Panc1 (cell line): ENCODE data around the gene MYH13. TPM values are rescaled to one million over a fixed set of nuclear protein-coding genes. Genes with fewer than 3 reads are reported as not detected.

Experiments
- ATAC-seq: fragments of 200-7000 bp; cut with Tn5 transposase; 2 replicates; pipeline ENCODE4 v1.9.1; 2020; ENCODE audit warnings: mild to moderate bottlenecking, moderate library complexity
- BruUV-seq: library from RNA; stranded (reverse); fragments of 400-500 nt; replicated peaks from 2 replicates; lab custom pipeline; 2021; lab: Mats Ljungman, UMichigan
- CTCF ChIA-PET: fragments of 300-600 bp; sonication (Branson Sonifier 250); formaldehyde crosslinking; loops from one replicate; lab custom pipeline; 2022; ENCODE audit warnings: antibody characterized with exemption; lab: Charles Lee
- POLR2A ChIA-PET: fragments of 300-600 bp; sonication (Branson Sonifier 250); formaldehyde crosslinking; loops from one replicate; lab custom pipeline; 2022; ENCODE audit warnings: antibody characterized with exemption; lab: Charles Lee
- DNase-seq: peaks from one replicate; pipeline ENCODE4 v3.0.0-alpha.2; 2010; ENCODE audit warnings: low read depth, low spot score
- H3K27ac ChIP-seq: 2 replicates; pipeline ENCODE4 v1.5.1; 2011; ENCODE audit warnings: mild to moderate bottlenecking, low read length, inconsistent platforms
- H3K27me3 ChIP-seq: fragments of 200-500 bp; sonication (Bioruptor generic); 2 replicates; pipeline ENCODE4 v1.6.0; 2014; ENCODE audit warnings: low read length, inconsistent platforms; ENCODE audit not compliant: control insufficient read depth, insufficient read depth
- H3K36me3 ChIP-seq: fragments of 200-500 bp; sonication (Bioruptor generic); 2 replicates; pipeline ENCODE4 v1.5.1; 2014; ENCODE audit warnings: inconsistent platforms, mild to moderate bottlenecking, low read length, moderate library complexity; ENCODE audit not compliant: control insufficient read depth, insufficient read depth
- H3K4me1 ChIP-seq: 2 replicates; pipeline ENCODE4 v1.5.1; 2011; ENCODE audit warnings: inconsistent platforms, mild to moderate bottlenecking, low read length, moderate library complexity; ENCODE audit not compliant: control insufficient read depth, insufficient read depth
- H3K4me3 ChIP-seq, 2 experiments: 2 replicates each; pipeline ENCODE4 v1.5.1; 2011 to 2012; ENCODE audit warnings: low read depth in 2 of 2, low read length in 2 of 2, mild to moderate bottlenecking in 2 of 2, inconsistent platforms in 1 of 2, moderate library complexity in 1 of 2
- H3K9me3 ChIP-seq: fragments of 200-500 bp; sonication (Bioruptor generic); 2 replicates; pipeline ENCODE4 v1.5.1; 2014; ENCODE audit warnings: low read depth, mild to moderate bottlenecking, inconsistent platforms, low read length, moderate library complexity; ENCODE audit not compliant: control insufficient read depth, insufficient read depth
- POLR2AphosphoS5 ChIP-seq: IDR thresholded peaks from 2 replicates; pipeline ENCODE4 v1.6.1; 2012; ENCODE audit warnings: mild to moderate bottlenecking, low read depth, low read length, moderate library complexity
- REST ChIP-seq, 2 experiments: IDR thresholded peaks; 2 replicates each; pipeline ENCODE4 v1.6.1; 2011 to 2012; ENCODE audit warnings: low read depth in 2 of 2, control low read depth in 1 of 2, low read length in 1 of 2, mild to moderate bottlenecking in 1 of 2, moderate library complexity in 1 of 2; ENCODE audit not compliant: insufficient read depth in 1 of 2
- SIN3A ChIP-seq: IDR thresholded peaks from 2 replicates; pipeline ENCODE4 v1.6.1; 2012; ENCODE audit warnings: low read depth, mild to moderate bottlenecking, low read length, moderate library complexity, borderline replicate concordance; ENCODE audit not compliant: insufficient read depth
- TCF7L2 ChIP-seq: IDR thresholded peaks from 2 replicates; pipeline ENCODE4 v1.6.1; 2011; ENCODE audit warnings: mild to moderate bottlenecking, low read depth, low read length, inconsistent platforms
- in situ Hi-C: cut with HindIII; loops from 2 replicates; pipeline ENCODE4 v1.10.0; 2016; ENCODE audit warnings: low sequenced_read_pairs, low pct_unique_long_range_greater_than_20kb
- intact Hi-C: fragments of 100-400 bp; cut with micrococcal nuclease; formaldehyde crosslinking; loops from one replicate; pipeline ENCODE4 v1.10.0; 2022; ENCODE audit not compliant: unreplicated experiment
- total RNA-seq: library from RNA; stranded (reverse); gene quantifications from one replicate; pipeline ENCODE4 v1.2.1, GENCODE V29; 2021; ENCODE audit not compliant: unreplicated experiment
- TF ChIP-seq, protein P1 (sequence below): fragments of 450-650 bp; IDR thresholded peaks from 2 replicates; pipeline ENCODE4 v1.5.1; 2017; ENCODE audit warnings: mild to moderate bottlenecking

Gene MYH13
- total RNA-seq, 1 experiment from 2014 or later: not detected

GRCh38 chr17:10368561-10368960 lies 4.2 kb downstream of the MYH13 start:
- no peak for ATAC-seq
- no peak for TF ChIP-seq POLR2AphosphoS5
- no peak for TF ChIP-seq TCF7L2
- no peak for TF ChIP-seq SIN3A
- no peak for TF ChIP-seq REST (IDR thresholded peaks at IDR 0.05; ENCODE audit: insufficient read depth in 1 of 2, low read depth in 2 of 2, low read length in 1 of 2)
- TF ChIP-seq, protein P1, sequence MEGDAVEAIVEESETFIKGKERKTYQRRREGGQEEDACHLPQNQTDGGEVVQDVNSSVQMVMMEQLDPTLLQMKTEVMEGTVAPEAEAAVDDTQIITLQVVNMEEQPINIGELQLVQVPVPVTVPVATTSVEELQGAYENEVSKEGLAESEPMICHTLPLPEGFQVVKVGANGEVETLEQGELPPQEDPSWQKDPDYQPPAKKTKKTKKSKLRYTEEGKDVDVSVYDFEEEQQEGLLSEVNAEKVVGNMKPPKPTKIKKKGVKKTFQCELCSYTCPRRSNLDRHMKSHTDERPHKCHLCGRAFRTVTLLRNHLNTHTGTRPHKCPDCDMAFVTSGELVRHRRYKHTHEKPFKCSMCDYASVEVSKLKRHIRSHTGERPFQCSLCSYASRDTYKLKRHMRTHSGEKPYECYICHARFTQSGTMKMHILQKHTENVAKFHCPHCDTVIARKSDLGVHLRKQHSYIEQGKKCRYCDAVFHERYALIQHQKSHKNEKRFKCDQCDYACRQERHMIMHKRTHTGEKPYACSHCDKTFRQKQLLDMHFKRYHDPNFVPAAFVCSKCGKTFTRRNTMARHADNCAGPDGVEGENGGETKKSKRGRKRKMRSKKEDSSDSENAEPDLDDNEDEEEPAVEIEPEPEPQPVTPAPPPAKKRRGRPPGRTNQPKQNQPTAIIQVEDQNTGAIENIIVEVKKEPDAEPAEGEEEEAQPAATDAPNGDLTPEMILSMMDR: no peak
- ChIA-PET POLR2A (no interaction called here), CTCF (no interaction called here)
- no peak overlapping the region for H3K4me3 ChIP-seq
- BruUV-seq: no TSS peak
- no peaks in the 10 kb centered on the region for H3K9me3 ChIP-seq
- no peak overlapping the region for H3K27ac ChIP-seq
- H3K36me3 ChIP-seq: no peaks in the 10 kb centered on the region
- DNase-seq: no peak
- in situ Hi-C loops: no loop called here
- intact Hi-C loops: no loop called here
- no peaks in the 10 kb centered on the region for H3K27me3 ChIP-seq
- H3K4me1 ChIP-seq: no peaks in the 10 kb centered on the region

- Histone ChIP-seq H3K27ac (no peak overlapping the region), H3K9me3 (no peaks in the 10 kb centered on the region), H3K4me3 (no peak overlapping the region), H3K36me3 (no peaks in the 10 kb centered on the region), H3K27me3 (no peaks in the 10 kb centered on the region; the same call in 1 of the 2 replicates), H3K4me1 (no peaks in the 10 kb centered on the region)
- BruUV-seq: no TSS peak
- in situ Hi-C loops: no loop called here
- intact Hi-C loops: no loop called here
- POLR2A ChIA-PET: no interaction called here
- TF ChIP-seq, protein P1: no peak
- no peak for ATAC-seq
- CTCF ChIA-PET: no interaction called here
- no peak for DNase-seq
These were observed 12.2 kb downstream of the MYH13 start for GRCh38 chr17:10360578-10360977.

DNA sequence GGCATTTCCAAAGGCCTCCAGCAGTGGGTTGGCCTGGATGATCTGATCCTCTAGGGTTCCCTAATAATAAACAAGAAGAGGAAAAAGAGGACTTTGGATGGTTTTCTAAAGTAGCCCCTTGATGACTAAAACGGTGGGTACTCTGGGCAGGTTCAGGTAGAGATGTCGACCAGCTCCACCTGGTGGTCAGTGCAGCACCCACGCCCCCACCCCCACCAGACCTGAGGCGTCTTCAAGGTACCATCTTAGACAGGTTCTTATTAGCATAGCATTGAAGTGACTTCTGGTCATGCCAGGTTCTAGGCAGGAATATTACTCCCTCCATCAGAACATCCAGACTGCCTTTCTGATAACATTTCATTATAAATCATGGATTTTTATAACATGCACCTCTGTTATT lies 15.0 kb downstream of the MYH13 start:
- TF ChIP-seq POLR2AphosphoS5 (no peak), TCF7L2 (no peak), REST (IDR thresholded peaks at IDR 0.05; ENCODE audit: insufficient read depth in 1 of 2, low read depth in 2 of 2, low read length in 1 of 2) (no peak)
- TF ChIP-seq, protein P1: peak; percentile 65
- in situ Hi-C loops: no loop called here
- Histone ChIP-seq H3K27ac (no peak overlapping the region), H3K4me3 (no peak overlapping the region), H3K9me3 (no peaks in the 10 kb centered on the region), H3K27me3 (no peaks in the 10 kb centered on the region; the same call in 1 of the 2 replicates), H3K4me1 (no peaks in the 10 kb centered on the region), H3K36me3 (no peaks in the 10 kb centered on the region)
- ChIA-PET POLR2A (no interaction called here), CTCF (no interaction called here)
- no TSS peak for BruUV-seq
- ATAC-seq (no peak), DNase-seq (no peak)
- intact Hi-C loops: no loop called here
